Activated CD4-positive, alpha-beta T cell treated with anti-CD3 and anti-CD28 coated beads, Interleukin-2, amount 10 ng/mL, durations not matched to agents 7 days and 5 days (primary cell): ENCODE data around the gene AGPAT4. TPM values are rescaled to one million over a fixed set of nuclear protein-coding genes. Genes with fewer than 3 reads are reported as not detected.
A peak's percentile ranks its signal among the peaks of the same experiment; 100 is the strongest.

Experiments
- CTCF ChIA-PET: fragments of 350-600 bp; sonication (Branson Sonifier 250); formaldehyde crosslinking; loops from one replicate; lab custom pipeline; 2021; ENCODE audit warnings: antibody characterized with exemption; lab: Charles Lee
- POLR2A ChIA-PET: fragments of 350-600 bp; sonication (Branson Sonifier 250); formaldehyde crosslinking; loops from one replicate; lab custom pipeline; 2021; ENCODE audit warnings: antibody characterized with exemption; lab: Charles Lee
- DNase-seq: peaks from one replicate; pipeline ENCODE4 v3.0.0-alpha.2; 2020
- H3K27ac Mint-ChIP-seq: one replicate; pipeline ENCODE4 v1.8.0; 2021; ENCODE audit warnings: mild to moderate bottlenecking, moderate library complexity, mixed read lengths
- H3K27me3 Mint-ChIP-seq: one replicate; pipeline ENCODE4 v1.8.0; 2021; ENCODE audit warnings: mixed read lengths
- H3K36me3 Mint-ChIP-seq: one replicate; pipeline ENCODE4 v1.8.0; 2021; ENCODE audit warnings: low read depth, mixed read lengths
- H3K4me1 Mint-ChIP-seq: one replicate; pipeline ENCODE4 v1.8.0; 2021; ENCODE audit warnings: mixed read lengths
- H3K4me3 Mint-ChIP-seq: one replicate; pipeline ENCODE4 v1.8.0; 2021; ENCODE audit warnings: mild to moderate bottlenecking, moderate library complexity, mixed read lengths
- H3K9me3 Mint-ChIP-seq: one replicate; pipeline ENCODE4 v1.8.0; 2021; ENCODE audit warnings: mixed read lengths
- total RNA-seq, 2 experiments: library from RNA; stranded (reverse); gene quantifications; one replicate each; pipeline ENCODE4 v1.2.3, GENCODE V29; 2021

Gene AGPAT4
- total RNA-seq, 2 experiments from 2014 or later = 8.5 to 8.8 TPM

DNA sequence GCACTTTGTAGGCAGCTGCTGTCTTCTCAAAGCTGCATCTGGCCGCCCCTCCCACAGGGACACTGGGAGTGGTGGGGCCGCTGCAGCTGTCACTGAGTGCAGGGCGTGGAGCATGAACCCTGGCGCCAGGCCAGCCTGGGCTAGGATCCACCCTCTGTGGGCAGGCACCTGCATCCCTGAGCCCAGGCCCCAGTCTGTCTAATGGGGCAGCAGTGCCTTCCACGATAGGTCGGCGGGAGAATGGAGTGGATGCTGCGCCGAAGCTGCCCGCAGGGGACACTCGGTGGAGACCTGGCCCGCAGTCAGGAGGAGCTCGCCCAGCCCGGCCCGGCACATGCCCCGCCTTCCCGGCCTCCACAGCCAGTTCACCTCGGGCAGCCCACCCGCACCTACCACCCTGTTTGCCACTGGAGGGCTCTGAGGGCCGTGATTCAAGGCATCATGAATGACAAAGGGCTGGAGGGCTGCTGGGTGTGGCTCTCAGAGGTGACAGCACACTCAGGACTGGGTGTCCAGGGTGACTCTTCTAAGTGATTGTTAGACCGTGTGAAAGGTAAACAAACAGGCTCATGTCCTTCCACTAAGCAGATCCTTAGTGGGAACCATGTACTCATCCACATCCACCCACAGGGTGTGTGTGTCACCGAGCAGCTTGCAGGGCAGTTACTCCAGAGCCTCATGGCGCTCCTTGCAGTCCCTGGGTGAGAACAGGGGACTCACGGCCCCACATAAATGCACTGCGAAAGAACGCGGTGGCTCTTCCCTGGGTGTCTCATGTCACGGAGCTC, 133.9 kb downstream of the AGPAT4 start:
- no peaks in the 10 kb centered on the region for H3K27me3 Mint-ChIP-seq
- no peak for DNase-seq
- H3K4me3 Mint-ChIP-seq = no peak overlapping the region
- ChIA-PET POLR2A (no interaction called here), CTCF (interaction anchor here (1.1 kb wide), 1 partner anchor 26 kb away, joined by 3 read pairs; no protein-coding TSS in a partner anchor)
- H3K4me1 Mint-ChIP-seq = no peaks in the 10 kb centered on the region
- H3K36me3 Mint-ChIP-seq = peaks cover 6% of the 10 kb centered on the region
- no peaks in the 10 kb centered on the region for H3K9me3 Mint-ChIP-seq
- no peak overlapping the region for H3K27ac Mint-ChIP-seq

DNA sequence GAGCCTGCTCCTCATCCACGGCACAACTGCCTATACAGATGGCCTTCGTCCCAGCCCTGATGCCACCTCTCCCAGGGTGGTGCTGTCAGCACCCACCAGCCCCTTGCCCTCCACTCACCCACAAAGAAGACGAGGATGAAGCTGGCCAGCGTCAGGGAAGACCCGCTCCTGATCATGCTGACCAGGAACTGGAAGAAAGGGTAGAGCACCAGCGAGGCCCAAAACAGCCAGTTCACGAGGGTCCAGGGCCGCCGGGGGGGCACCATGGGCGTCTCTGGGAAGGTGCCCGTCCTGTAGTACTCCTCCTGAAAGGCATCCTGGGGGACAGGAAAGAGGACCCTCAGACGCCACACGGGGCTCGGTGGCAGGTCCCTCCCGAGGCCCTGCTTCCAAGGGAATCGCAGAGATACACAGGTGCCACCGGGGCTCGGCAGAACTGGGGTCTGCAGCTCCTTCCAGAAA, 134.5 kb downstream of the AGPAT4 start:
- CTCF ChIA-PET = no interaction called here
- no peaks in the 10 kb centered on the region for H3K4me1 Mint-ChIP-seq

DNA sequence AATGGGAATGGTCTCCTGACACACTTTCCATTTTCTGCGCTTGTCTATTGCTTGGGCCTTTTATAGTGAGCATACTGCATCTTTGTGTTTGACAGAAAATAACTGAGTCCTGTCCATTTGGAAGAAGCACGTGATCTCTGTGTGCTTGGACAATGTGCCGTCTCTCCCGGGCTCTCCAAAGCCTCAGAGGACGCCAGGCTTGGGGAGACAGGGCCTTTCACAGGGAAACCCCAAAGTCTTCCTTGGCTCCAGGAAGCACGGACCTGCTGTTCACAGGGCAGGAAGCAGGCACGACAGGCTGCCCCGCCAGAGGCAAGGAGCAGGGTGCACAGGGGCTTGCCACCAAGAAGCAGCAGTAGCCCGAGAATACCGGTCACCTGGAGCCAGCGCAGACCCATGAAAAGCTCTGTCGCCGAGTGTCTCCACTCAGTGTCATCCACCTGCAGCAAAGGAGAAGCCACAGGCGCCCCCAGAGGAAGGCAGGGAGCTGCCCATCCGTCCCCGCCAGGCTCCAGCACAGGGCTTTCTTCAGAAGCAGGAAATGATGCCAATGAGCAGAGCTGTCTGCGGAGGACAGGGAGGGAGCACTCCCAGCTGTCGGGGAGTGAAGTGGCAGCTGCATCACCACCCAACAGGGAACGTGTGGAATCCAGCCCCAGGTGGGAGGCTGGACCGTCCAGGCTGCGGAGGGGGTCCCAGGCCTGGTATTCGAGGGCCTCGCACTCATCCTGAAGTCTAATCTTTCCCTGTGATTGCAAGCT, 135.1 kb downstream of the AGPAT4 start:
- Mint-ChIP-seq H3K4me3 (no peak overlapping the region), H3K27me3 (no peaks in the 10 kb centered on the region), H3K36me3 (peaks cover 6% of the 10 kb centered on the region), H3K9me3 (no peaks in the 10 kb centered on the region), H3K4me1 (no peaks in the 10 kb centered on the region), H3K27ac (no peak overlapping the region)
- CTCF ChIA-PET = no interaction called here
- DNase-seq = no peak
- POLR2A ChIA-PET = no interaction called here

More for the DNA sequence above, 134.5 kb downstream of the AGPAT4 start:
- H3K27me3 Mint-ChIP-seq = no peaks in the 10 kb centered on the region
- H3K9me3 Mint-ChIP-seq = no peaks in the 10 kb centered on the region
- POLR2A ChIA-PET = no interaction called here
- DNase-seq = no peak
- peaks cover 6% of the 10 kb centered on the region for H3K36me3 Mint-ChIP-seq
- no peak overlapping the region for H3K27ac Mint-ChIP-seq
- no peak overlapping the region for H3K4me3 Mint-ChIP-seq

DNA sequence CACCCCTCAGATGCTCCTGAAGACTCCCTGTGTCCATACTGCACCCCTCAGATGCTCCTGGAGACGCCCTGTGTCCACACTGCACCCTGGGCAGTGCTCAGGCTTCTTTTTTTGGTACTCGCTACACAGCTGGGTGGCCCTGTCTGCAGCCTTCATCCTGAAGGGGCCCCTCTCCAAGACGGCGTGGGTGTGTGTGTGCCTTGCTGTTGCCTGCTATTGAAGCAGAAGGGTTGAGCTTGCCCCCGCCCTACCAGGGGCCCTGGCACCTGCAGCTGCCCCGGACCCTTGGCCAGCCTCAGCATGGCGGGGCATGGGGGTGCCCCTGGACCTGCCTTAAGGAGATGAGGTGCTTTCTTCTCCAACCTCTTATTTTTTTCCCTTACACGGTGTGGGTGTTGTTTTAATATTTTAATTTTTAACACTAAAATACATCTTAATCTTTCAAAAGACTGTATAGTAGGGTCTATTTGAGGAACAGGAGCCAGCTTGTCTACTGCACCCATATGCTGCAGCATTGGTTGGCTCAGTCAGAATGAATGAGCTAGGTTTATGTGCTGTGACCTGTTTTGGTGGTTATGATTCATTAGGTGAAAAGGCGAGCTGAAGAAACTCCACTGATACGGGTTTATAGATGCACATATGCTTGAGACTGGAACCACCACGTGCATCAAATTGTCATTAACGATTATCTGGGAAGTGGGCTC, 135.9 kb downstream of the AGPAT4 start:
- no peak for DNase-seq
- H3K27me3 Mint-ChIP-seq = no peaks in the 10 kb centered on the region
- peaks cover 4% of the 10 kb centered on the region for H3K36me3 Mint-ChIP-seq
- H3K9me3 Mint-ChIP-seq = no peaks in the 10 kb centered on the region
- no peak overlapping the region for H3K4me3 Mint-ChIP-seq
- no peak overlapping the region for H3K27ac Mint-ChIP-seq
- no peaks in the 10 kb centered on the region for H3K4me1 Mint-ChIP-seq
- ChIA-PET POLR2A (no interaction called here), CTCF (interaction anchor here (0.6 kb wide), 1 partner anchor 27 kb away, joined by 3 read pairs; no protein-coding TSS in a partner anchor)

DNA sequence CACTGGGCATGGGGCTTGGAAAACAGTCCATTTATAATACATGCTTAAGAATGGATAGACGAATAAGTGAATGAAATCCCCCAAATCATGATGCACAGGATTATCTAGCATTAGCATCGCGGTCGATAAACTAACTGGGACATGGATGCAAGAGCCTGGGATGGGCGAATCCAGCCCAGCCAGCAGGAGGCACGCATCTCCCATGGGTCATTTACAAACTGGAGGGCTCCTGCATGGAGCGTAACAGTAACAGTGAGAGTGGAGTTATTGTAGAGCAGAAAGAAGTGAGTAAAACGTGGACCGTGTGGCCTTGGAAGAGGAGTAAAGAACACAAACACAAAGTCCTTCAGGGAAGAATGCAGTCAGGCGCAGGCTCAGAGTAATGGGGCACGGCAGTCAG, 136.5 kb downstream of the AGPAT4 start:
- DNase-seq = no peak
- Mint-ChIP-seq H3K27ac (no peak overlapping the region), H3K4me3 (no peak overlapping the region), H3K36me3 (peaks cover 3% of the 10 kb centered on the region), H3K9me3 (no peaks in the 10 kb centered on the region), H3K27me3 (no peaks in the 10 kb centered on the region), H3K4me1 (no peaks in the 10 kb centered on the region)
- CTCF ChIA-PET = interaction anchor here (0.6 kb wide), 1 partner anchor 26 kb away, joined by 3 read pairs; no protein-coding TSS in a partner anchor
- POLR2A ChIA-PET = no interaction called here

DNA sequence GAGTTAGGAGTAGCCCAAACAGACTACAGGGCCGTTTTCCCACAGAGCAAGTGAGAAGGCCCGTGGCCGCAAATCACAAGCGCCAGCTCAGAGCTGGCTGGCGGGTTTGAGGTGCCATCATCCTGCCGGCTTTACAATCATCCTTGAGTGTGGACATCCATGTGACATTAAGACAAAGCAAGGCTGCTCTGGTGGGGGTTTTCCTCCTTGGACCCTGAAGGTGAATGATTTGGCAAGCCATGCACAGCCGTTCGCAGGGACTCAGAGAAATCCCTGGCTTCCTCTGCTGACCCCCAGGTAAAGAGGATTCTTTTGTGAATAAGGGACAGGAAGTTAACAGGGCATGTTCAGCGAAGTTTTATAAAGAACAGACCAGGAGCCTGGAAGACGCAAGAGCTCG, 137.2 kb downstream of the AGPAT4 start:
- no peaks in the 10 kb centered on the region for H3K36me3 Mint-ChIP-seq
- ChIA-PET CTCF (no interaction called here), POLR2A (no interaction called here)
- no peak overlapping the region for H3K27ac Mint-ChIP-seq
- H3K9me3 Mint-ChIP-seq = no peaks in the 10 kb centered on the region
- no peak overlapping the region for H3K4me3 Mint-ChIP-seq
- DNase-seq = no peak
- H3K27me3 Mint-ChIP-seq = no peaks in the 10 kb centered on the region
- H3K4me1 Mint-ChIP-seq = no peaks in the 10 kb centered on the region

DNA sequence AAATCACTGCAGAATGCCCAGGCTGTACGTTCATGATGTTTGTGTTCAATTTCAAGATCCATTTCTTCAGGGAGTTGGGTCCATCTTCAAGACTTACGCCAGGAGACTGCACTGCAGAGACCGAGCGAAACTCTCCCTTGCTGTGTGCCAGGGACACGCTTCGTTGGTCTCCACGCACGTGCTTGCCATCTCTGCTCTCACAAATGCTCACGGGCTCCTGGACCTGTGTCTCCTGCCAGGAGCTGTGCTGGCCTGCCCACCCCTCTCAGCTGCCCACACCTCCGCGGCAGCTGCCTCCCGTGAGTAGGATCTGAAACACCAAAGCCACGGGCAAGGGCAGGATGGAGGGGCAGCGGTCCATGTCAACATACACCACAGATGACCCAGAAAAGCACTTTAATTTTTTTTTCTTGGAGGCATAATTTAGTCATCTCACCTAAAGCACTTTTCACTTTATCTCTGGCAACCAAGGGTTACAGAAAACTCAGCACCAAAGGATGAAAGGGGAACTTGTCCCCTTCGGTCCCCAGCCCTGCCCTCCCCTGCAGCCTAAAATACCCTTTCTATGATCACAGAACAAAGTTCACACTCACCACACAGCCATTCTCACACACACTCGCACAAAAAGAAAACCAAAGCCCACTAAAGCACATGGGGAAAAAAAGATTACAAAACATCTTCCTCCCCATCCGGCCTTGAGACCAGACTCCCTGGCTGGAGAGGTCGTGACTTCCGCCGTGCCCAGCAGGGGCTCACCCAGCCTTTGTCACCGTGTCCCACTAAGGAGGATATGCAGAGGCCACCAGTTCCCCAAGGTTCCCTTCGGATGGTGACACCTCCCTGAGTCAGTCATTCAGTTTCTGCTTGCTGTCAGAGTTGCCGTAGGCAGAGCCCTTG, 137.9 kb downstream of the AGPAT4 start:
- Mint-ChIP-seq H3K27ac (no peak overlapping the region), H3K4me1 (no peaks in the 10 kb centered on the region), H3K4me3 (no peak overlapping the region), H3K27me3 (no peaks in the 10 kb centered on the region), H3K9me3 (no peaks in the 10 kb centered on the region), H3K36me3 (no peaks in the 10 kb centered on the region)
- no peak for DNase-seq
- CTCF ChIA-PET = no interaction called here
- POLR2A ChIA-PET = interaction anchor here (0.6 kb wide), 1 partner anchor 126 kb away, joined by 4 read pairs; no protein-coding TSS in a partner anchor

DNA sequence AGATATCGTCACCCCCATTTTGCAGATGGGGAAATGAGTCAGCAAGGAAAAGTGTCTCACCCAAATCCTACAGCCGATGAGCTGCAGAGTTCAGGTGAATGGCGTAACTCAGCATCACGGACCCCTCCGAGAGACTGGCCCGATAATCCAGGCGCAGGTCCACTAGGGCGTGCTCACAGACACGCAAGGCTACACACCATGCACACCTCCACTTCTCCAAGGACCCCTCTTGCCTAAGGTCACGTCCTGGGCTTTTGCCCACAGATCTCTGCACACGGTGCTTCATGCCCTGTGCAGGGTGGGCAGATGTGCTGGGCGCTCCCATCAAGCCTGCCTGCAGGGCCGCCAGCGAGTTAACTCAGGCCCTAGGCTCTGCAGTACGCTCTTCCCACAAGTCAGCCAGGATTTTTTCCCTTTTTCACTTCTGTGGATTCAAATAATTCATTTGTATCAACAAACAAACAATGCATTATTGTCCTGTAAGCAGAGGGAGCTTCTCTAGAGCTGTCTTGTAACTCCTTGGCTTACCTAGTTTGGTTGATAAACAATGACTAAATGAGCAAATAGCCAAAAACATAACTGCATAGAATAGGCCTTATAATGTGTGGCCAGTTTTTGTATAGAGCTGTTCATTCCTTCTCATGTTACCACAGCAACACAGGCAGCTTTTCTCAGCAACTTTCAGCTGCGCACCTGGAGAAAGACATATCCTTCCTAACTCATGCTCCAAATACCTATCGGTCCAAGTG, 139.1 kb downstream of the AGPAT4 start:
- H3K4me1 Mint-ChIP-seq = no peaks in the 10 kb centered on the region
- H3K27ac Mint-ChIP-seq = peak overlapping the region; percentile 33
- peaks cover 7% of the 10 kb centered on the region for H3K36me3 Mint-ChIP-seq
- no peaks in the 10 kb centered on the region for H3K27me3 Mint-ChIP-seq
- CTCF ChIA-PET = interaction anchor here (0.7 to 0.8 kb wide), 2 partner anchors 9 to 106 kb away, joined by 3 read pairs; no protein-coding TSS in a partner anchor
- no peak overlapping the region for H3K4me3 Mint-ChIP-seq
- no peak for DNase-seq
- H3K9me3 Mint-ChIP-seq = no peaks in the 10 kb centered on the region
- POLR2A ChIA-PET = interaction anchor here (0.6 kb wide), 1 partner anchor 127 kb away, joined by 4 read pairs; no protein-coding TSS in a partner anchor

DNA sequence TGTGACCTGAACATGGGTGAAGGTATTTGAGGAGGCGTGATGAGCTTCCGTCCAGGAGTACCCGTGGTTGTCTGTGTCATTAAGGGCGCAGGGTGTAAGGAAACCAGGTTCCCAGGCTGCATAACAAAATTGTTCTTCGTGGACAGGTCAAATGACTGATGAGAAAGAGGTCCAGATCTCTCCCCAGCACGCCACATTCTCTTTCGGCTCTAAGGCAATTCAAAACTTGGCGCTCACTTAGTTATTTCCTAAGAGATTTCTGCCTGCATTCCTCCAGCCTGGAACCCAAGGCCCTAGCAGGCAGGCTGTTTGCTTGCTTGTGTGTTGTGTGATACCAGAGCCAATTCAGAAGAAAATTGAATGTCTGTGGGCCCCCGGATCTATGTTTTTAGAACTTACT, 139.9 kb downstream of the AGPAT4 start:
- Mint-ChIP-seq H3K4me1 (peaks cover 4% of the 10 kb centered on the region), H3K4me3 (no peak overlapping the region), H3K27ac (no peak overlapping the region), H3K27me3 (no peaks in the 10 kb centered on the region), H3K9me3 (no peaks in the 10 kb centered on the region), H3K36me3 (peaks cover 9% of the 10 kb centered on the region)
- DNase-seq = no peak
- ChIA-PET CTCF (interaction anchor here (0.6 kb wide), 1 partner anchor 95 kb away, joined by 3 read pairs; no protein-coding TSS in a partner anchor), POLR2A (no interaction called here)

DNA sequence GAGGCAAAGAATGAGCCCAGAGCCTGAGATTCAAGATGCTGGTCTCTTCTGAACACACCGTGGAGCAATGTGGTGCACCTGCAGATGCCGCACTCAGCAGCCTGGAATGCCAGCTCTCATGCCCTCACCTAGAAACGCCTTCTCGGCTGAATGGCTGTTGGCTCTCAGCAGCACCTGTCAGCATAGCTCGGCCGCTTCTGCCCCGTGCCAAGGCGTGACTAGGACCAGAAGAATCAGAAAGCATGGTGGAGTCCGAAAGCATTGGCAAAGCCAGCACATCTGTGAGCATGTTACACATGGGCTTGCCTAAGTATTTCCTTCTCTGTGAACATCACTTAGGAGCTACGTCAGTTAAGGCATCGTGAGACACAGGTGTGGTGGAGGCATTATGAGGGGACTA, 141.5 kb downstream of the AGPAT4 start:
- H3K4me3 Mint-ChIP-seq = no peak overlapping the region
- POLR2A ChIA-PET = no interaction called here
- no peaks in the 10 kb centered on the region for H3K9me3 Mint-ChIP-seq
- no peak for DNase-seq
- CTCF ChIA-PET = no interaction called here
- no peak overlapping the region for H3K27ac Mint-ChIP-seq
- no peaks in the 10 kb centered on the region for H3K27me3 Mint-ChIP-seq
- peaks cover 16% of the 10 kb centered on the region for H3K4me1 Mint-ChIP-seq
- H3K36me3 Mint-ChIP-seq = peaks cover 12% of the 10 kb centered on the region

DNA sequence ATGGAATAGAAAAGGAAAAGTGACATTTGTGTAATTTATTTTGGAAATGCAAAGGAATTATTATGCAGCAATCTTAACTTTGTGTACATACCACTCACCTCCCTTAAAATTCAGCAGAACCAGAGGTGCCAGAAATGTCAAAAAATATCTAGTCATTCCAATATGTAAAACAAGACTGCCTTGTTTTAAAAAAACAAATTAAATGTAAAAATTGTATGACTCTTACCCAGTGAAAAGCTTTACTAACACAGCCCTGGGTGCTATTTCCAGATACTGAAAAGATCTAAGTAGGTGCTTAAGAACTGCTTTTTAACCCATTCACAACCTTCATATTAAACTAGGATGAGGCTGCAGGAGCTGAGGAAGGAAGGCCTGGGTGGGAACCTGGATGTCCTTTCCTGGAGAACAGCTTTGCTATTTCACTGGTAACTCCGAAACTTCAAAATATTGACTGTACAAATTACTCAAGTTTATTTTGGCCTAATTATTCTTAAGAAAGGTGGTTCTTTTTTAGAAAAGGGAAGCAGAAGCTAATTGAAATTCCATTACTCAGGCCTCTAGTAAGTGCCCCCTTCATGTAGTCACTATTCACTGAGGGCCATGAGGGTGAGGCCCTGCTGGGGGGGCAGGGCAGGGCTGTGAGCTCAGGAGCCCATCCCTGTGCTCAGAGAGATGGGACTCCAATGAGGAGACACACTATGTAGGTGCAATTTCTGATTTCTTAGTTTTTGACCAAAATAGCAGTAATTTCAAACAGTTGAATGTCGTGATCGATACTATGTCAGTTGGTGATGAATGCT, 142.7 kb downstream of the AGPAT4 start:
- ChIA-PET CTCF (no interaction called here), POLR2A (no interaction called here)
- H3K27me3 Mint-ChIP-seq = no peaks in the 10 kb centered on the region
- H3K4me1 Mint-ChIP-seq = peaks cover 16% of the 10 kb centered on the region
- peaks cover 22% of the 10 kb centered on the region for H3K36me3 Mint-ChIP-seq
- no peak overlapping the region for H3K27ac Mint-ChIP-seq
- peaks cover 2% of the 10 kb centered on the region for H3K9me3 Mint-ChIP-seq
- H3K4me3 Mint-ChIP-seq = no peak overlapping the region
- no peak for DNase-seq
